Adrenal gland (tissue), 12 donors: ENCODE data around the gene TNFRSF4. TPM values are rescaled to one million over a fixed set of nuclear protein-coding genes. Genes with fewer than 3 reads are reported as not detected.

Source experiments
- DNase-seq, 7 donors: peaks; one replicate each; pipeline ENCODE4 v3.0.0-alpha.2; 2019 to 2020
- H3K27ac ChIP-seq, 5 donors: fragments of 200-600 bp; sonication (generic) in 4 of 5; 1 replicate in 3 of 5; 2 replicates in 2 of 5; pipeline versions ENCODE4 v1.5.1 to v1.8.0; 2016 to 2020; ENCODE audit warnings: mild to moderate bottlenecking in 1 of 5
- H3K27me3 ChIP-seq: fragments of 200-600 bp; 2 replicates; pipeline ENCODE4 v1.8.0; 2021
- H3K36me3 ChIP-seq, 2 donors: fragments of 200-600 bp; replicated peaks in 1 of 2; 1 replicate in 1 of 2; 2 replicates in 1 of 2; pipeline versions ENCODE4 v1.5.1 to v1.8.0; 2018 to 2022
- H3K4me1 ChIP-seq, 2 donors: fragments of 200-600 bp; replicated peaks in 1 of 2; 1 replicate in 1 of 2; 2 replicates in 1 of 2; pipeline versions ENCODE4 v1.5.1 to v1.8.0; 2018 to 2021
- H3K4me3 ChIP-seq, 4 donors: fragments of 200-600 bp; sonication (generic) in 3 of 4; one replicate each; pipeline ENCODE4 v1.5.1; 2016 to 2018
- H3K9me3 ChIP-seq, 3 donors: fragments of 200-600 bp; sonication (generic) in 1 of 3; replicated peaks in 1 of 3; 1 replicate in 2 of 3; 2 replicates in 1 of 3; pipeline versions ENCODE4 v1.5.1 to v1.8.0; 2016 to 2021
- POLR2A ChIP-seq, 2 donors: fragments of 450-650 bp; IDR thresholded peaks; one replicate each; pipeline ENCODE4 v1.6.1; 2017; ENCODE audit warnings: antibody characterized with exemption in 2 of 2, mild to moderate bottlenecking in 2 of 2, moderate library complexity in 1 of 2
- WGBS, 4 donors: extraction: QIAGEN DNeasy Blood & Tissue Kit in 2 of 4; methylation state at CpG; one replicate each; pipeline versions ENCODE4 v1.1.5 to v1.1.7; 2013 to 2017; 5-methylcytosine and 5-hydroxymethylcytosine counted together
- intact Hi-C, 2 donors: fragments of 100-400 bp; cut with DNase I; formaldehyde crosslinking; loops; one replicate each; pipeline versions ENCODE4 v1.14.1 to v1.15.0; 2022 to 2023
- polyA plus RNA-seq, 3 donors: library from polyadenylated mRNA; stranded (reverse); fragments of 200-250 nt in 2 of 3; fragments of 350-450 nt in 1 of 3; fragmentation: Illumina TruSeq in 1 of 3; extraction: RNeasy Lipid Tissue Mini Kit (QIAGEN cat#74804) in 1 of 3; gene quantifications; one replicate each; pipeline ENCODE4 v1.2.3, GENCODE V29; 2013 to 2014
- total RNA-seq, 9 donors: library from RNA; depleted of rRNA in 4 of 9; stranded (reverse); fragments of >200 nt in 4 of 9; fragments of 120-200 nt in 1 of 9; fragmentation: NEBNext Ultra II Directional in 1 of 9; extraction: Animal tissue kit (Norgen Biotek cat#: 25700) in 1 of 9; gene quantifications; one replicate each; pipeline versions ENCODE4 v1.1.0 to v1.2.4, GENCODE V29; 2013 to 2023
- TF ChIP-seq, protein P1 (sequence below), 6 experiments: fragments of 450-650 bp in 4 of 6; fragments of 200-600 bp in 2 of 6; sonication (generic) in 1 of 6; IDR thresholded peaks; 1 replicate in 5 of 6; 2 replicates in 1 of 6; pipeline versions ENCODE4 v1.5.1 to v1.8.0; 2016 to 2021; ENCODE audit warnings: antibody characterized with exemption in 6 of 6, mild to moderate bottlenecking in 2 of 6, moderate library complexity in 1 of 6
- donor health status: healthy with polysubstance abuse.
- donor health status: Bipolar disorder and iron deficiency.
- donor health status: DM: yes; HTN: yes; CAD: no.
- donor health status: DM: no; HTN: no; CAD: no.
- donor health status: DM: no; HTN: no; CAD: no.
- donor health status: DM: yes; HTN: yes; CAD: no.

Gene TNFRSF4
- total and polyA plus RNA-seq, 12 donors: 0.32 to 6.9 (median 1.1) TPM; not detected in 2

GRCh38 chr1:1205769-1206375 is 8.1 kb downstream of the TNFRSF4 start:
- Histone ChIP-seq H3K4me1 (peaks cover 6 to 12% of the 10 kb centered on the region in 2 donors), H3K36me3 (no peaks in the 10 kb centered on the region), H3K27ac (no peak overlapping the region), H3K27me3 (peaks cover 42% of the 10 kb centered on the region), H3K9me3 (no peaks in the 10 kb centered on the region), H3K4me3 (no peak overlapping the region)
- TF ChIP-seq, protein P1, sequence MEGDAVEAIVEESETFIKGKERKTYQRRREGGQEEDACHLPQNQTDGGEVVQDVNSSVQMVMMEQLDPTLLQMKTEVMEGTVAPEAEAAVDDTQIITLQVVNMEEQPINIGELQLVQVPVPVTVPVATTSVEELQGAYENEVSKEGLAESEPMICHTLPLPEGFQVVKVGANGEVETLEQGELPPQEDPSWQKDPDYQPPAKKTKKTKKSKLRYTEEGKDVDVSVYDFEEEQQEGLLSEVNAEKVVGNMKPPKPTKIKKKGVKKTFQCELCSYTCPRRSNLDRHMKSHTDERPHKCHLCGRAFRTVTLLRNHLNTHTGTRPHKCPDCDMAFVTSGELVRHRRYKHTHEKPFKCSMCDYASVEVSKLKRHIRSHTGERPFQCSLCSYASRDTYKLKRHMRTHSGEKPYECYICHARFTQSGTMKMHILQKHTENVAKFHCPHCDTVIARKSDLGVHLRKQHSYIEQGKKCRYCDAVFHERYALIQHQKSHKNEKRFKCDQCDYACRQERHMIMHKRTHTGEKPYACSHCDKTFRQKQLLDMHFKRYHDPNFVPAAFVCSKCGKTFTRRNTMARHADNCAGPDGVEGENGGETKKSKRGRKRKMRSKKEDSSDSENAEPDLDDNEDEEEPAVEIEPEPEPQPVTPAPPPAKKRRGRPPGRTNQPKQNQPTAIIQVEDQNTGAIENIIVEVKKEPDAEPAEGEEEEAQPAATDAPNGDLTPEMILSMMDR (IDR thresholded peaks at IDR 0.05): no peak
- TF ChIP-seq POLR2A (IDR thresholded peaks at IDR 0.05): no peak
- intact Hi-C loops: no loop called here
- 21 to 37% (median 33%) methylated on average over 10 to 31 of the region's 31 CpGs for WGBS, 4 donors
- no peak for DNase-seq

DNA sequence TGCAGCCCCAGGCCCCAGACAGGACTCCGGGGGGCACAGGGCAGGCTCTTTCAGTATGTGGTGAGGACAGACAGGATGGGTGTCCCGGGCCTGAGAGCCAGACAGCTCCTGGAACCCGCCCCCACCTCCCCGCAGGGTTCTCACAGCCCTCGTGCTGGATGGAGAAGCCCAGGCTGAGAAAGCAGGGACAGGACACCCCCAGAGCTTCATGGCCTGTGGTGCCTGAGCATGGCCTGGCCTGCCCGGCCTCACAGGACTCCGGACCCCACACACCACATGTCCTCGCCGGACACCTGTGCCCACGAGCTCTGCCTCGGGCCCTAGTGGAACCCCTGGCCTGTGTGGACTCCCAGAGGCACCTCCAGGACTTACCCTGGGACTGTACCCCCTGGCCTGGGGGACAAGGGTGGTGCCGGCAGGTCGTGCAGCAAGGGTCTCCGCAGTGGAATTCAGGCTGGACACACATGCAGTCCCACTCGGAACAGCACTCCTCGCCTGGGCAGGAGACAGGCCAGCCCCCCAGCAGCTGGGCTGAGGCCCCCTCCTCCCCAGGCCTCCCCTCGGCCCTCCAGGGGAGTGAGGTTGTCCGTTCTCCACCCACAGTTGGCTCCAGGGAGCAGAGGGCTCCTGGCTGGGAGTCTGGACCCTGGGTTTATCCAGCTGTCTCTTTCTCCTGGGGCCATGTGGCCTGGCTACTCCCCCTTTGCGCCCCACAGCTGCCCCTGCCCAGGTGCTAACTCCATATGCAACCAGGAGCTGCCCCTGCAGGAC is 8.8 kb downstream of the TNFRSF4 start:
- Histone ChIP-seq H3K9me3 (no peaks in the 10 kb centered on the region), H3K4me1 (peaks cover 6 to 14% of the 10 kb centered on the region in 2 donors), H3K27me3 (peaks cover 44% of the 10 kb centered on the region), H3K27ac (no peak overlapping the region), H3K36me3 (no peaks in the 10 kb centered on the region), H3K4me3 (no peak overlapping the region)
- intact Hi-C loops: no loop called here
- TF ChIP-seq POLR2A (IDR thresholded peaks at IDR 0.05): no peak
- TF ChIP-seq, protein P1 (IDR thresholded peaks at IDR 0.05): no peak
- no peak for DNase-seq
- WGBS, 4 donors: 81 to 93% (median 87%) methylated on average over 3 to 19 of the region's 19 CpGs

DNA sequence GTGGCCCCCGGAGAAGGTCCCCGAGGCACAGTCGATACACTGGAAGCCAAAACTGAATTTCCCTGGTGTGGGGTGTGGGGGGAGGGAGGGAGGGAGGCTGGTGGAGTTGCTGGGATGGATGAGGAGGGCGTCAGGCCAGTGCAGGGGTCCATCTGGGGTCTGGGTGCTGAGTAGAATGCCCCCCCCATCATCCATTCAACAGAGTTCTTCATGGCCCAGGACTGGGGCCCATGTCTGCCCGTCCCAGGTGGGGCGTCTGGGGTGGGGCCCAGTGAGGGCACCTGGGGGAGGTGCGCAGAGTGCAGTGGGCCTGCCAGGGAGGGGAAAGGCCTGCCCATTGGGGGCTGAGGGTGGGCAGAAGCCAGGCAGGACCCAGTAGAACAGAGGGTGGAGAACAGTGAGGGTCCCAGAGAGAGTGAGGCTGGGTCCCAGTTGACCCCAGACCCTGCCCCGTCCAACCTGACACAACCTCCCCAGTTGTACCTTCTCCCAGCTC is 9.5 kb downstream of the TNFRSF4 start:
- Histone ChIP-seq H3K4me3 (no peak overlapping the region), H3K9me3 (no peaks in the 10 kb centered on the region), H3K27ac (no peak overlapping the region), H3K4me1 (peaks cover 6 to 14% of the 10 kb centered on the region in 2 donors), H3K36me3 (no peaks in the 10 kb centered on the region), H3K27me3 (peaks cover 44% of the 10 kb centered on the region)
- no peak for DNase-seq
- intact Hi-C loops: no loop called here
- 63 to 86% (median 81%) methylated on average over 2 to 8 of the region's 8 CpGs for WGBS, 4 donors
- TF ChIP-seq, protein P1 (IDR thresholded peaks at IDR 0.05): no peak
- no peak for TF ChIP-seq POLR2A (IDR thresholded peaks at IDR 0.05)

DNA sequence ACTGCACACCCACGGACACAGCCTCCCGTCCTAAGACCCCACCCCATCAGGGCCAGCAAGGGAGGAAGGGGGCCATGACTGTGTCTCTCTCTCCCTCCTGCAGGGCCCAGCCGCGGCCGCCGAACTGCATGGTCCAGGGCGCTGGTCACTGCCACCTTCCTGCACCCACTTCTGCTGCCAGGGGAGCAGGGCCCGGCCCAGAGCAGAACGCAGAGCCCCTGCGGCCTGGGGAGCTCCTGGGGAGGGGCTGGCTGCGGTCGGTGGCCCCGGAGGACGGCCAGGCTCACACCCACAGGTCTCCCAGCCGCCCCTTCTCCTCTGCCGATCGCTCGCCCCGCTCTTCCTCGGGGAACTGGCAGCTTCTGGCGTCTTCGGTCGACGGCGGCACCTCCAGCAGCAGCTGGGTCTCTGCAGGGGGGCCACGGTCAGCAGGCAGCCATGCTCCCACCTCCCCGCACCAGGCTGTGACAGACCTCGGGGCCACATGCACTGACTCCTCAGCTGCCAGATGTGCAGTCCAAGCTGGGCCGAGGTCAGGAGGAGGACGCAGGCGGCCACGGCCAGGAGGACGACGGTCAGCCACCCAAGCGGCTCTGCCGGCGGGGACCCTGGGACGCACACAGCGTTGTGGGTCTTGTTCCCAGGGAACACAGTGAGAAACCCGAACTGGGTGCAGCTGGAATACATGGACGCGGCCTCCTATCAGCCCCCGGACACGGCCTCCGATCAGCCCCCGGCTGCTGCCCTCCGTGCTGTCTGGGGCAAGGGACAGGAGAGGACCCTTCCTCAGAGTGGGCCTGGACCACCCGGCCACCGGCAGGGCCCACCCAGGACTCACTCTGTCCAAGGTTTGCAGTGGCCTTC is 10.2 kb downstream of the TNFRSF4 start:
- intact Hi-C loops: no loop called here
- DNase-seq: no peak
- TF ChIP-seq POLR2A (IDR thresholded peaks at IDR 0.05): no peak
- TF ChIP-seq, protein P1 (IDR thresholded peaks at IDR 0.05): no peak
- peaks cover 44% of the 10 kb centered on the region for H3K27me3 ChIP-seq
- H3K27ac ChIP-seq: no peak overlapping the region
- H3K9me3 ChIP-seq: no peaks in the 10 kb centered on the region
- no peak overlapping the region for H3K4me3 ChIP-seq
- H3K4me1 ChIP-seq: peaks cover 6 to 14% of the 10 kb centered on the region in 2 donors
- WGBS, 4 donors: 73 to 84% (median 77%) methylated on average over 10 to 49 of the region's 49 CpGs
- H3K36me3 ChIP-seq: no peaks in the 10 kb centered on the region
